GM12892 (cell line): ENCODE data around the gene DNASE2B.

Source experiments
- POLR2A ChIP-seq: IDR thresholded peaks from 2 replicates; pipeline ENCODE4 v1.6.1; 2011; ENCODE audit warnings: low read depth, low read length, control low read depth
- TAF1 ChIP-seq: IDR thresholded peaks from 2 replicates; pipeline ENCODE4 v1.6.1; 2011; ENCODE audit warnings: low read depth, mild to moderate bottlenecking, control low read depth, low read length, borderline replicate concordance

DNA sequence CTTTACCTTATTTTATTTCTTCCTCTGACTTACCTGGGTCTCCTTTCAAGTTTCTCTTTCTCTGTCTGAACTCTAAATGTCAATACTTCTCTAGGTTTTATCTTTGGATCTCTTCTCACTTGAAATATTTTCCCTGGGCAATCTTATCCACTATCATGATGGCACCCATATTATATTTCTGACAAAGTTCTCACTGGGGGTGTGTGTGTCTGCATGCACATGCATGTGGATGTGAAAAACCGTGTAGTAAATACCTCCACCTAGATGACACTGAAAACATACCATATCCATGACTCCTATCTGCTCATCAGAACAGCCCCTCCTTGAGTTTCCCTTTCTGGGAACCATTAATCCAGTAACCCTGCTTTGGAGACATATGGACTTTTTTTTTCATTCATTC is 30.9 kb downstream of the DNASE2B start:
- TF ChIP-seq POLR2A (no peak), TAF1 (no peak)
